ENCODE data around the gene BCKDK. TPM values are rescaled to one million over a fixed set of nuclear protein-coding genes. Genes with fewer than 3 reads are reported as not detected.
"Not testable (repeated sequence)": the region's sequence is repeated elsewhere in the genome, so short reads cannot be mapped to it uniquely, and the experiment has no call there.

BCKDK gene
- total RNA-seq, 1 donor from 2014 or later, result 37.0 TPM

GRCh38 chr16:31142109-31143010, 34.2 kb downstream of the BCKDK start:
- Mint-ChIP-seq H3K4me1 (peaks cover 30% of the 10 kb centered on the region), H3K9me3 (no peaks in the 10 kb centered on the region), H3K4me3 (peak overlapping the region; percentile 71), H3K27ac (peak overlapping the region; percentile 99), H3K27me3 (ENCODE audit: low read depth) (peaks cover 21% of the 10 kb centered on the region), H3K36me3 (no peaks in the 10 kb centered on the region)
- peak; percentile 95 for TF ChIP-seq CTCF (IDR thresholded peaks at IDR 0.05; ENCODE audit: unreplicated experiment)
- DNase-seq (ENCODE audit: low spot score in 2 of 2, unreplicated experiment in 2 of 2), result peak; percentile 98 to 99

- H3K4me1 Mint-ChIP-seq, result peaks cover 33% of the 10 kb centered on the region
- no peaks in the 10 kb centered on the region for H3K36me3 Mint-ChIP-seq
- peak overlapping the region; percentile 47 for H3K4me3 Mint-ChIP-seq
- no peaks in the 10 kb centered on the region for H3K9me3 Mint-ChIP-seq
- peaks cover 29% of the 10 kb centered on the region for H3K27me3 Mint-ChIP-seq (ENCODE audit: low read depth)
- H3K27ac Mint-ChIP-seq, result no peak overlapping the region
- no peak for DNase-seq (ENCODE audit: low spot score in 2 of 2, unreplicated experiment in 2 of 2)
- no peak for TF ChIP-seq CTCF (IDR thresholded peaks at IDR 0.05; ENCODE audit: unreplicated experiment)
Observed at GRCh38 chr16:31143011-31143693, 35.0 kb downstream of the BCKDK start.

GRCh38 chr16:31143694-31144148, 35.5 kb downstream of the BCKDK start:
- H3K27me3 Mint-ChIP-seq (ENCODE audit: low read depth), result peaks cover 32% of the 10 kb centered on the region
- peaks cover 27% of the 10 kb centered on the region for H3K4me1 Mint-ChIP-seq
- no peak for DNase-seq (ENCODE audit: low spot score in 2 of 2, unreplicated experiment in 2 of 2)
- peak overlapping the region; percentile 47 for H3K4me3 Mint-ChIP-seq
- no peak overlapping the region for H3K27ac Mint-ChIP-seq
- TF ChIP-seq CTCF (IDR thresholded peaks at IDR 0.05; ENCODE audit: unreplicated experiment), result no peak
- no peaks in the 10 kb centered on the region for H3K9me3 Mint-ChIP-seq
- H3K36me3 Mint-ChIP-seq, result no peaks in the 10 kb centered on the region

GRCh38 chr16:31144418-31144817, 36.2 kb downstream of the BCKDK start:
- not testable (repeated sequence) for H3K36me3 Mint-ChIP-seq; H3K9me3 Mint-ChIP-seq; DNase-seq (ENCODE audit: low spot score in 2 of 2, unreplicated experiment in 2 of 2); H3K27ac Mint-ChIP-seq; H3K4me3 Mint-ChIP-seq
- H3K27me3 Mint-ChIP-seq (ENCODE audit: low read depth), result peaks cover 35% of the 10 kb centered on the region
- H3K4me1 Mint-ChIP-seq, result peaks cover 21% of the 10 kb centered on the region

GRCh38 chr16:31145398-31145990, 37.3 kb downstream of the BCKDK start:
- peaks cover 18% of the 10 kb centered on the region for H3K4me1 Mint-ChIP-seq

More at GRCh38 chr16:31145398-31145990, 37.3 kb downstream of the BCKDK start:
- Mint-ChIP-seq H3K9me3 (no peaks in the 10 kb centered on the region), H3K36me3 (no peaks in the 10 kb centered on the region), H3K4me3 (no peak overlapping the region), H3K27me3 (ENCODE audit: low read depth) (peaks cover 40% of the 10 kb centered on the region), H3K27ac (no peak overlapping the region)
- no peak for DNase-seq (ENCODE audit: low spot score in 2 of 2, unreplicated experiment in 2 of 2)
- TF ChIP-seq CTCF (IDR thresholded peaks at IDR 0.05; ENCODE audit: unreplicated experiment), result no peak
